Right cardiac atrium (tissue), 5 donors: ENCODE measurements around the gene COPS4. TPM values are rescaled to one million over a fixed set of nuclear protein-coding genes. Genes with fewer than 3 reads are reported as not detected.
A peak's percentile ranks its signal among the peaks of the same experiment; 100 is the strongest.
"Not testable (repeated sequence)": the region's sequence is repeated elsewhere in the genome, so short reads cannot be mapped to it uniquely, and the experiment has no call there.

Experiments
- ATAC-seq, 2 donors: fragments of 200-7000 bp; cut with Tn5 transposase; one replicate each; pipeline versions ENCODE4 v1.8.0 to v1.9.1; 2020; ENCODE audit warnings: moderate library complexity in 2 of 2, mild to moderate bottlenecking in 1 of 2
- DNase-seq, 3 donors: peaks; one replicate each; pipeline ENCODE4 v3.0.0-alpha.2; 2020
- H3K27ac ChIP-seq: one replicate; pipeline ENCODE4 v1.5.1; 2013; ENCODE audit warnings: mild to moderate bottlenecking, low read length, control low read depth, moderate library complexity
- H3K27me3 ChIP-seq: one replicate; pipeline ENCODE4 v1.6.1; 2013; ENCODE audit not compliant: control insufficient read depth, insufficient read depth
- H3K4me1 ChIP-seq: one replicate; pipeline ENCODE4 v1.6.1; 2013; ENCODE audit warnings: low read length; ENCODE audit not compliant: control insufficient read depth, insufficient read depth
- H3K4me3 ChIP-seq: one replicate; pipeline ENCODE4 v1.5.1; 2013; ENCODE audit warnings: low read length, control low read depth
- H3K9me3 ChIP-seq: one replicate; pipeline ENCODE4 v1.6.1; 2013; ENCODE audit warnings: low read length; ENCODE audit not compliant: control insufficient read depth
- WGBS: extraction: QIAGEN DNeasy Blood & Tissue Kit; methylation state at CpG from one replicate; pipeline ENCODE4 v1.1.7; 2013; 5-methylcytosine and 5-hydroxymethylcytosine counted together
- intact Hi-C, 4 donors: fragments of 100-400 bp; cut with DNase I; formaldehyde crosslinking; loops; one replicate each; pipeline versions ENCODE4 v1.11.0 to v1.14.0; 2022 to 2023
- polyA plus RNA-seq: library from polyadenylated mRNA; stranded (reverse); fragments of 200-250 nt; gene quantifications from one replicate; pipeline ENCODE4 v1.2.3, GENCODE V29; 2013
- total RNA-seq, 4 donors: library from RNA; stranded (reverse); fragmentation: NEBNext Ultra II Directional; extraction: Animal tissue kit (Norgen Biotek cat#: 25700); gene quantifications; one replicate each; pipeline ENCODE4 v1.2.1, GENCODE V29; 2021
- donor health status: healthy with polysubstance abuse.
- donor health status: DM: no; HTN: yes; CAD: no.
- donor health status: DM: no; HTN: no; CAD: no.
- donor health status: DM: no; HTN: yes; CAD: no; lungs with severe emphysema.
- donor health status: DM: yes; HTN: yes; CAD: no.

The COPS4 gene
- total and polyA plus RNA-seq, 5 donors, result 40.3 to 54.8 (median 47.7) TPM

DNA sequence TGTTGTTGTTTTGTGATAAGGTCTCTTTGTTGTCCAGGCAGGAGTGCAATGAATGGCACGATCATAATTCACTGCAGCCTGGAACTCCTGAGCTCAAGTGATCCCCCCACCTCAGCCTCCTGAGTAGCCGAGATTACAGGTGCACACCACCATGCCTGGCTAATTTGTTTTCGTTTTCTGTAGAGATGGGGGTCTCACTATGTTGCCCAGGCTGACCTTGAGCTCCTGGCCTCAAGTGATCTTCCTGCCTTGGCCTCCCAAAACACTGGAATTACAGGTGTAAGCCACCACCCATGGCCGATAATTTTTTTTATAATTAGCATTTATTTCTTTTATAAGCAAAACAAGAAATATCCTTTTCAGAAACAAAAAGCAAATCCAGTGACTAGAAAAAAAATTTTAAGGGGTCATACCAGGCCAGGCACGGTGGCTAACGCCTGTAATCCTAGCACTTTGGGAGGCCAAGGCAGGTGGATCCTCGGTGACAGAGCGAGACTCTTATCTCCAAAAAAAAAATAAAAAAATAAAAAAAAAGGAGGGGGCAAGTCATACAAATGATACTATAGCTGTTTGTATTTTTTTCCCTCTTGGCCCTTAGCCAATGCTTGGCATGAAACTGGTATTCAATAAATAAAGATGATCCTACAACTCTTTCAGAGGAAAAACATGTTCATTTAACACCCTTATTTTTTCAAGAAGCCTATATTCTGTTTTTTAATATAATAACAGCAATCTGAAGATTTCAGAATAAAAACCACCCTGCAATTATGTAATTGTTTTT lies 76.2 kb downstream of the COPS4 start:
- no peak for ATAC-seq
- Histone ChIP-seq H3K9me3 (no peaks in the 10 kb centered on the region), H3K4me3 (no peak overlapping the region), H3K4me1 (no peaks in the 10 kb centered on the region), H3K27ac (no peak overlapping the region), H3K27me3 (no peaks in the 10 kb centered on the region)
- 81% methylated on average over 8 of the region's 8 CpGs for whole genome bisulfite sequencing
- DNase-seq, result no peak
- intact Hi-C loops, result no loop called here

DNA sequence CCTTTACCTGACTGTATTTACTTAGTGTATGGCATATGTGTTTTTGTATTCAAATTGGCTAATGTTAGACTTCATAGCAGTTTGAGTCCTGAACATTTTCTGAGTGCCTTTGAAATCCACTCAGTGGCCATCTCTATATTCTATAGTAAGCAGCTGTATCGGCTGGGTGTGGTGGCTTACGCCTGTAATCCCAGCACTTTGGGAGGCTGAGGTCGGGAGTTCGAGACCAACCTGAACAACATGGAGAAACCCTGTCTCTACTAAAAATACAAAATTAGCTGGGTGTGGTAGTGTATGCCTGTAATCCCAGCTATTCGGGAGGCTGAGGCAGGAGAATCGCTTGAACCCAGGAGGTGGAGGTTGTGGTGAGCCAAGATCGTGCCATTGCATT lies 76.8 kb downstream of the COPS4 start:
- H3K27me3 ChIP-seq, H3K4me3 ChIP-seq, intact Hi-C loops, H3K4me1 ChIP-seq, H3K9me3 ChIP-seq, H3K27ac ChIP-seq, ATAC-seq, DNase-seq: not testable (repeated sequence)
- 87% methylated on average over 7 of the region's 7 CpGs for WGBS

DNA sequence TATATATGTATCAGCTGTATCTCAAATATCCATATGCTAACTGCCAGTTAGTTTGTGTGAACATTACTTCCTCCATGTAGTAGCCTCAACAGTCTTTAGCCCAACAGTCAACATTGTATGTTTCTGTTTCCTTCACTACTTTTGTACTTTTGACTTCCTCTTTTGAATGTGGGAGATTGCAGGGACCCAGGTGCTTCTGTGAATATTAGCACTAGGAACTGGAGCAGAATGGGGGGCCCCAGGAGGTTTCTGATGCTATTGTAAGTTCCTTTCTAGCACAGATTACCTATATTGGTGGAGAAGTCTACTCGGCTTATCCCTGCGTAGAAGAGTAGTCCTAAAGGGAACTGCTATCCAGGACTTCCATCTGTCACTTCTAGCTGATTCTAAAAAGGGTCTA lies 77.2 kb downstream of the COPS4 start:
- Histone ChIP-seq H3K4me1 (no peaks in the 10 kb centered on the region), H3K9me3 (no peaks in the 10 kb centered on the region), H3K27ac (no peak overlapping the region), H3K4me3 (no peak overlapping the region), H3K27me3 (no peaks in the 10 kb centered on the region)
- no peak for DNase-seq
- no peak for ATAC-seq
- intact Hi-C loops, result no loop called here
- WGBS, result 85% methylated on average over 2 of the region's 2 CpGs

- no peak for ATAC-seq
- Histone ChIP-seq H3K4me1 (no peaks in the 10 kb centered on the region), H3K9me3 (no peaks in the 10 kb centered on the region), H3K27ac (no peak overlapping the region), H3K27me3 (no peaks in the 10 kb centered on the region), H3K4me3 (no peak overlapping the region)
- 81% methylated on average over 16 of the region's 16 CpGs for WGBS
- intact Hi-C loops, result no loop called here
- no peak for DNase-seq
Observed at GRCh38 chr4:83112678-83113428, 77.9 kb downstream of the COPS4 start.

DNA sequence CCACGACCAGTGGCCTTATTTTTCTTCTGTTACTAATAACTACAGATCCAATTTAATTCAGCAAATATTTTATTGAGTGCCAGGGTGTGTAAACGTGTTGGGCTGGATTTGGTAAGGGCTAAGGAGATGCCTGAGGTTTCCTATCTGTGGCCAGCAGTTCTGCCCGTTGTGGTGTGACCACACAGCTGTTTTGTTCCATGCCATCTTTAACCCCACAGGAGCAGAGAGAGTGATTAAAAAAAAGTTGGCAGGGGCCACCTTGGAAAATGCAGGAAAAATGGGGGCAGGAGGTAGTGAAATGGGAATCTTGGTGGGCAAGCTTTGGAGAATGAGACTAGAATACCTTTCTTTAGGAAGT lies 78.4 kb downstream of the COPS4 start:
- Histone ChIP-seq H3K4me3 (no peak overlapping the region), H3K27me3 (no peaks in the 10 kb centered on the region), H3K9me3 (no peaks in the 10 kb centered on the region), H3K27ac (no peak overlapping the region), H3K4me1 (no peaks in the 10 kb centered on the region)
- WGBS, result 60% methylated on average over 3 of the region's 3 CpGs
- ATAC-seq, result no peak
- no peak for DNase-seq
- intact Hi-C loops, result no loop called here

GRCh38 chr4:83114576-83114975 lies 79.6 kb downstream of the COPS4 start, which contains the start of gene PLAC8:
Gene PLAC8, minus strand, starts transcription at chr4:83114729. Its CDS starts 6,808 bp downstream, at chr4:83107921.
- Histone ChIP-seq H3K9me3 (no peaks in the 10 kb centered on the region), H3K27ac (no peak within 1 kb of the TSS), H3K27me3 (no peaks in the 10 kb centered on the region), H3K4me3 (peak within 1 kb of the TSS; percentile 3), H3K4me1 (no peaks in the 10 kb centered on the region)
- intact Hi-C loops, result no loop called here
- ATAC-seq, result no peak
- WGBS, result 61% methylated on average over 5 of the region's 5 CpGs
- no peak for DNase-seq

DNA sequence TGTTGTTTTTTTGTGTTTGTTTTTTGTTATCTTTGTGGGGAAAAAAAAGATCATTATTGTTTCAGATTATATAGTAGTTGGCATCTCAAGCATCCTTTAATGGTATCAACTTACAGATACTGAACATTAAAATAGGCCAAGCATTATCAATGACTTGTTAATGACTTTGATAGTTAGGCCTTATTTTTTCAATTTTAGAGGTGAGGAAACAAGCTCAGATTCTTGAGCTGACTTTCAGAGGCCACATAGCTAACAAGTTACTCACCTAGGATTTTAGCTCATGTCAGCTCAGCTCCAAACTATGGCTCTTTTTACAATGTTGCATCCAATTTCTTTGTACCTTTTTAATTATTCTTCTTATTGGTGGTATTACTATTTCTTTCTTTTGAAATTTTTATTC lies 80.0 kb downstream of the COPS4 start:
- ATAC-seq (no peak), DNase-seq (no peak)
- Histone ChIP-seq H3K4me1 (no peaks in the 10 kb centered on the region), H3K4me3 (no peak overlapping the region), H3K27ac (no peak overlapping the region), H3K9me3 (no peaks in the 10 kb centered on the region), H3K27me3 (no peaks in the 10 kb centered on the region)
- intact Hi-C loops, result no loop called here

DNA sequence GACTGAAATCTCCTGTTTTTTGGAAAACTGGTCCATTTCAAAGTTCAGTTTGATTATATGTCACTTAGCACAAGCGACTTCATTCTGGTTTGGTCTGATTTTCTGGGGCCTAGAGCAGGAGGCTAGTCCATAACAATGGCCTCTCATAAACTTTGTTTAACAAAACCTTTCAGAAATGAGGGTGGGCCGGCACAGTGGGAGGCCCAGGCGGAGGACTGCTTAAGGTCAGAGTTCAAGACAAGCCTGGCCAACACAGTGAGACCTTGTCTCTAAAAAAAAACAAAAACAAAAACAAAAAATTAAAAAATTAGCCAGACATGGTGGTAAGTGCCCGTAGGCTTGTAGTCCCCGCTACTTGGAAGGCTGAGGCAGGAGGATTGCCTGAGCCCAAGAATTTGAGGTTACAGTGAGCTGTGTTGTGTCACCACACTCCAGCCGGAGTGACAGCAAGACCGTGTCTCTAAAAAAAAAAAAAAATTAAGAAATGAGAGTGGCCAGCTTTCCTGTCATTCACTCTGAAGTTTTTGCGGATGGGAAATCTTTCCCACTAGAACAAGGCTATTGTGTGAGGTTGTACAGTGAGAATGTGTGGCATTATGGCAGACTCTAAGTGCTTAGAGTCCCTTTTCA lies 80.8 kb downstream of the COPS4 start:
- Histone ChIP-seq H3K27me3 (no peaks in the 10 kb centered on the region), H3K27ac (no peak overlapping the region), H3K4me3 (no peak overlapping the region), H3K4me1 (no peaks in the 10 kb centered on the region), H3K9me3 (no peaks in the 10 kb centered on the region)
- no peak for DNase-seq
- intact Hi-C loops, result no loop called here
- ATAC-seq, result no peak
- 75% methylated on average over 8 of the region's 8 CpGs for WGBS

GRCh38 chr4:83118869-83119268 lies 83.9 kb downstream of the COPS4 start:
- no peak for DNase-seq
- Histone ChIP-seq H3K9me3 (no peaks in the 10 kb centered on the region), H3K4me3 (no peak overlapping the region), H3K27ac (no peak overlapping the region), H3K27me3 (no peaks in the 10 kb centered on the region), H3K4me1 (no peaks in the 10 kb centered on the region)
- WGBS, result 81% methylated on average over 2 of the region's 2 CpGs
- intact Hi-C loops, result no loop called here
- no peak for ATAC-seq

GRCh38 chr4:83121246-83121645 lies 86.3 kb downstream of the COPS4 start:
- Histone ChIP-seq H3K27ac (no peak overlapping the region), H3K9me3 (no peaks in the 10 kb centered on the region), H3K27me3 (no peaks in the 10 kb centered on the region), H3K4me1 (no peaks in the 10 kb centered on the region), H3K4me3 (no peak overlapping the region)
- DNase-seq, result no peak
- intact Hi-C loops, result no loop called here
- ATAC-seq, result no peak
- 81% methylated on average over 5 of the region's 5 CpGs for WGBS

- H3K27me3 ChIP-seq, result no peaks in the 10 kb centered on the region
- intact Hi-C loops, result no loop called here
- ATAC-seq (peak in 1 of 2 donors; percentile 43), DNase-seq (no peak)
- 68% methylated on average over 10 of the region's 10 CpGs for WGBS
- H3K4me3 ChIP-seq, result no peak overlapping the region
- no peaks in the 10 kb centered on the region for H3K4me1 ChIP-seq
- no peaks in the 10 kb centered on the region for H3K9me3 ChIP-seq
- H3K27ac ChIP-seq, result no peak overlapping the region
Observed at GRCh38 chr4:83124111-83124780, 89.3 kb downstream of the COPS4 start.
